Keratinocyte (primary cell): Measurements from ENCODE around the gene TRIM4.
"Not testable (repeated sequence)": the region's sequence is repeated elsewhere in the genome, so short reads cannot be mapped to it uniquely, and the experiment has no call there.

ENCODE experiments used
- EZH2 ChIP-seq: IDR thresholded peaks from one replicate; pipeline ENCODE4 v1.6.1; 2012; ENCODE audit warnings: inconsistent platforms, mild to moderate bottlenecking, low read length, moderate library complexity
- TF ChIP-seq, protein P1 (sequence below), 3 experiments: IDR thresholded peaks in 1 of 3; conservative IDR thresholded peaks in 1 of 3; optimal IDR thresholded peaks in 1 of 3; 2 replicates in 2 of 3; 3 replicates in 1 of 3; pipeline versions ENCODE3 to v1.5.1; 2011; ENCODE audit warnings: low read length in 3 of 3, mild to moderate bottlenecking in 3 of 3, moderate library complexity in 2 of 3, control low read depth in 1 of 3, inconsistent platforms in 1 of 3; ENCODE audit not compliant: insufficient read depth in 2 of 3; ENCODE audit errors: extremely low read depth in 1 of 3

DNA sequence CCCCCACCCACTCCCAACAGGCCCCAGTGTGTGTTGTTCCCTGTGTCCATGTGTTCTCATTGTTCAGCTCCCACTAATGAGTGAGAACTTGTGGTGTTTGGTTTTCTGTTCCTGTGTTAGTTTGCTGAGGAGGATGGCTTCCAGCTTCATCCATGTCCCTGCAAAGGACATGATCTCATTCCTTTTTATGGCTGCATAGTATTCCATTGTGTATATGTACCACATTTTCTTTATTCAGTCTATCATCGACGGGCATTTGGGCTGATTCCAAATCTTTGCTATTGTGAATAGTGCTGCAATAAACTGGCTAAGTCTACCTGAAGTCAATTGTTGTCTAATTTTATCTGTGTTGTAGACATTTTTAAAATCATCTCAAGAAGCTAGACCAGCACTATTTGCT, 51.9 kb downstream of the TRIM4 start:
- TF ChIP-seq, protein P1, sequence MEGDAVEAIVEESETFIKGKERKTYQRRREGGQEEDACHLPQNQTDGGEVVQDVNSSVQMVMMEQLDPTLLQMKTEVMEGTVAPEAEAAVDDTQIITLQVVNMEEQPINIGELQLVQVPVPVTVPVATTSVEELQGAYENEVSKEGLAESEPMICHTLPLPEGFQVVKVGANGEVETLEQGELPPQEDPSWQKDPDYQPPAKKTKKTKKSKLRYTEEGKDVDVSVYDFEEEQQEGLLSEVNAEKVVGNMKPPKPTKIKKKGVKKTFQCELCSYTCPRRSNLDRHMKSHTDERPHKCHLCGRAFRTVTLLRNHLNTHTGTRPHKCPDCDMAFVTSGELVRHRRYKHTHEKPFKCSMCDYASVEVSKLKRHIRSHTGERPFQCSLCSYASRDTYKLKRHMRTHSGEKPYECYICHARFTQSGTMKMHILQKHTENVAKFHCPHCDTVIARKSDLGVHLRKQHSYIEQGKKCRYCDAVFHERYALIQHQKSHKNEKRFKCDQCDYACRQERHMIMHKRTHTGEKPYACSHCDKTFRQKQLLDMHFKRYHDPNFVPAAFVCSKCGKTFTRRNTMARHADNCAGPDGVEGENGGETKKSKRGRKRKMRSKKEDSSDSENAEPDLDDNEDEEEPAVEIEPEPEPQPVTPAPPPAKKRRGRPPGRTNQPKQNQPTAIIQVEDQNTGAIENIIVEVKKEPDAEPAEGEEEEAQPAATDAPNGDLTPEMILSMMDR (optimal IDR thresholded peaks at IDR 0.05 in 1 of 3, IDR thresholded peaks at IDR 0.05 in 1 of 3, conservative IDR thresholded peaks at IDR 0.05 in 1 of 3; ENCODE audit: extremely low read depth in 1 of 3, insufficient read depth in 2 of 3, low read length in 3 of 3), result not testable (repeated sequence)
- not testable (repeated sequence) for TF ChIP-seq EZH2
